WTC11 (cell line): ENCODE measurements around the gene CYB5D1. TPM values are rescaled to one million over a fixed set of nuclear protein-coding genes. Genes with fewer than 3 reads are reported as not detected.

Source experiments
- ATAC-seq: fragments of 200-7000 bp; cut with Tn5 transposase; 2 replicates; pipeline ENCODE4 v1.10.0; 2021; ENCODE audit warnings: mild to moderate bottlenecking, moderate library complexity
- CTCF ChIA-PET: fragments of 300-600 bp; sonication (Branson Sonifier 250); formaldehyde crosslinking; loops from one replicate; lab custom pipeline; 2021; ENCODE audit warnings: antibody characterized with exemption; lab: Charles Lee
- POLR2A ChIA-PET: fragments of 350-600 bp; sonication (Branson Sonifier 250); formaldehyde crosslinking; loops from one replicate; lab custom pipeline; 2021; ENCODE audit warnings: antibody characterized with exemption; lab: Charles Lee
- DNase-seq: peaks from one replicate; pipeline ENCODE4 v3.0.0; 2021; ENCODE audit warnings: low spot score
- H3K27ac Mint-ChIP-seq: 2 replicates; pipeline ENCODE4 v1.8.0; 2021; ENCODE audit warnings: mixed read lengths
- H3K27me3 Mint-ChIP-seq: 2 replicates; pipeline ENCODE4 v1.8.0; 2021; ENCODE audit warnings: low read depth, mild to moderate bottlenecking, moderate library complexity, mixed read lengths
- H3K36me3 Mint-ChIP-seq: 2 replicates; pipeline ENCODE4 v1.8.0; 2021; ENCODE audit warnings: mixed read lengths
- H3K4me1 Mint-ChIP-seq: 2 replicates; pipeline ENCODE4 v1.8.0; 2022; ENCODE audit warnings: mixed read lengths
- H3K4me3 Mint-ChIP-seq: 2 replicates; pipeline ENCODE4 v1.8.0; 2021; ENCODE audit warnings: mild to moderate bottlenecking, moderate library complexity, mixed read lengths
- H3K9me3 Mint-ChIP-seq: 2 replicates; pipeline ENCODE4 v1.8.0; 2021; ENCODE audit warnings: mixed read lengths
- ARID4B ChIP-seq: sonication (generic); formaldehyde crosslinking; IDR thresholded peaks from 2 replicates; pipeline ENCODE4 v1.8.0; 2023; ENCODE audit warnings: missing genetic modification reagents, mild to moderate bottlenecking, borderline replicate concordance
- CREM ChIP-seq: sonication (generic); formaldehyde crosslinking; IDR thresholded peaks from 2 replicates; pipeline ENCODE4 v1.8.1; 2022; ENCODE audit warnings: mild to moderate bottlenecking, missing genetic modification reagents, moderate library complexity
- E2F1 ChIP-seq: sonication (generic); formaldehyde crosslinking; IDR thresholded peaks from 2 replicates; pipeline ENCODE4 v1.8.0; 2022; ENCODE audit warnings: mild to moderate bottlenecking, missing genetic modification reagents
- ELF4 ChIP-seq: sonication (generic); formaldehyde crosslinking; IDR thresholded peaks from 2 replicates; pipeline ENCODE4 v1.8.1; 2022; ENCODE audit warnings: low read depth, mild to moderate bottlenecking, moderate library complexity, missing genetic modification reagents
- ERG ChIP-seq: fragments of 250-450 bp; sonication (Bioruptor Pico); IDR thresholded peaks from 2 replicates; pipeline ENCODE4 v1.8.0; 2021; ENCODE audit warnings: mild to moderate bottlenecking
- FOXP1 ChIP-seq: sonication (generic); formaldehyde crosslinking; IDR thresholded peaks from 2 replicates; pipeline ENCODE4 v1.8.0; 2022; ENCODE audit warnings: missing genetic modification reagents, mild to moderate bottlenecking, moderate library complexity, borderline replicate concordance
- GTF2I ChIP-seq: fragments of 250-450 bp; sonication (Bioruptor Pico); conservative IDR thresholded peaks from 2 replicates; pipeline ENCODE4 v1.4.0; 2021; ENCODE audit warnings: mild to moderate bottlenecking
- KAT7 ChIP-seq: sonication (generic); formaldehyde crosslinking; IDR thresholded peaks from 2 replicates; pipeline ENCODE4 v1.8.1; 2023; ENCODE audit warnings: missing genetic modification reagents, mild to moderate bottlenecking, borderline replicate concordance
- NFE2L1 ChIP-seq: sonication (generic); formaldehyde crosslinking; IDR thresholded peaks from 2 replicates; pipeline ENCODE4 v1.8.1; 2023; ENCODE audit warnings: missing genetic modification reagents
- NFYB ChIP-seq: sonication (generic); formaldehyde crosslinking; conservative IDR thresholded peaks from 2 replicates; pipeline ENCODE4 v1.8.0; 2022; ENCODE audit warnings: low read depth, missing genetic modification reagents
- NR3C1 ChIP-seq: sonication (generic); formaldehyde crosslinking; conservative IDR thresholded peaks from 2 replicates; pipeline ENCODE4 v1.8.1; 2023; ENCODE audit warnings: low read depth, mild to moderate bottlenecking, missing genetic modification reagents
- STAT6 ChIP-seq: sonication (generic); formaldehyde crosslinking; conservative IDR thresholded peaks from 2 replicates; pipeline ENCODE4 v1.8.1; 2023; ENCODE audit warnings: mild to moderate bottlenecking, low read depth, missing genetic modification reagents, moderate library complexity
- TEAD4 ChIP-seq: sonication (generic); formaldehyde crosslinking; IDR thresholded peaks from 2 replicates; pipeline ENCODE4 v1.8.0; 2022; ENCODE audit warnings: mild to moderate bottlenecking, missing genetic modification reagents
- USF1 ChIP-seq: sonication (generic); formaldehyde crosslinking; IDR thresholded peaks from 2 replicates; pipeline ENCODE4 v1.8.0; 2022; ENCODE audit warnings: mild to moderate bottlenecking, missing genetic modification reagents
- ZBTB43 ChIP-seq: sonication (generic); formaldehyde crosslinking; IDR thresholded peaks from 2 replicates; pipeline ENCODE4 v1.8.1; 2023; ENCODE audit warnings: mild to moderate bottlenecking, missing genetic modification reagents
- ZNF232 ChIP-seq: sonication (generic); formaldehyde crosslinking; IDR thresholded peaks from 2 replicates; pipeline ENCODE4 v1.8.0; 2022; ENCODE audit warnings: mild to moderate bottlenecking, missing genetic modification reagents
- ZNF532 ChIP-seq: fragments of 250-450 bp; sonication (Bioruptor Pico); IDR thresholded peaks from 2 replicates; pipeline ENCODE4 v1.9.0; 2021; ENCODE audit warnings: mild to moderate bottlenecking, borderline replicate concordance
- total RNA-seq: library from RNA; stranded (reverse); gene quantifications from 3 replicates; pipeline ENCODE4 v1.2.3, GENCODE V29; 2021

The CYB5D1 gene
- total RNA-seq, 1 experiment from 2014 or later: 15.2 TPM

GRCh38 chr17:7846063-7846735 is 11.6 kb upstream of the CYB5D1 start:
- CTCF ChIA-PET: interaction anchor here (1.1 to 7.0 kb wide), 7 partner anchors 9 to 195 kb away, joined by 3 to 66 read pairs (median 6); partner anchors contain the start of genes CYB5D1, KDM6B and NAA38
- H3K27ac Mint-ChIP-seq: no peak overlapping the region
- POLR2A ChIA-PET: interaction anchor here (1.7 kb wide), 1 partner anchor 10 kb away, joined by 8 read pairs; no protein-coding TSS in a partner anchor
- H3K36me3 Mint-ChIP-seq: no peaks in the 10 kb centered on the region
- H3K9me3 Mint-ChIP-seq: no peaks in the 10 kb centered on the region
- H3K27me3 Mint-ChIP-seq: peaks cover 27% of the 10 kb centered on the region
- H3K4me1 Mint-ChIP-seq: peaks cover 18% of the 10 kb centered on the region
- ATAC-seq: no peak
- no peak overlapping the region for H3K4me3 Mint-ChIP-seq
- no peak for DNase-seq
- TF ChIP-seq USF1 (CRISPR knock-in tag) (no peak), FOXP1 (CRISPR knock-in tag) (no peak), E2F1 (no peak), CREM (CRISPR knock-in tag) (no peak), NFYB (no peak), GTF2I (CRISPR knock-in tag) (no peak), ARID4B (CRISPR knock-in tag) (no peak), ERG (CRISPR knock-in tag) (no peak), TEAD4 (CRISPR knock-in tag) (no peak), KAT7 (CRISPR knock-in tag) (no peak), ZBTB43 (CRISPR knock-in tag) (no peak), STAT6 (CRISPR knock-in tag) (no peak), ELF4 (no peak), NR3C1 (no peak), ZNF232 (no peak), ZNF532 (CRISPR knock-in tag) (no peak), NFE2L1 (CRISPR knock-in tag) (no peak)
